RCC 7860 (cell line): ENCODE results near the gene MTIF3.

ENCODE experiments used
- DNase-seq: peaks from one replicate; pipeline ENCODE4 v3.0.0-alpha.2; 2015; ENCODE audit warnings: low spot score
- FAIRE-seq: peaks from 2 replicates; lab custom pipeline; 2012; peaks lifted over from hg19 to GRCh38; lab: Jason Lieb, UNC

Gene MTIF3

DNA sequence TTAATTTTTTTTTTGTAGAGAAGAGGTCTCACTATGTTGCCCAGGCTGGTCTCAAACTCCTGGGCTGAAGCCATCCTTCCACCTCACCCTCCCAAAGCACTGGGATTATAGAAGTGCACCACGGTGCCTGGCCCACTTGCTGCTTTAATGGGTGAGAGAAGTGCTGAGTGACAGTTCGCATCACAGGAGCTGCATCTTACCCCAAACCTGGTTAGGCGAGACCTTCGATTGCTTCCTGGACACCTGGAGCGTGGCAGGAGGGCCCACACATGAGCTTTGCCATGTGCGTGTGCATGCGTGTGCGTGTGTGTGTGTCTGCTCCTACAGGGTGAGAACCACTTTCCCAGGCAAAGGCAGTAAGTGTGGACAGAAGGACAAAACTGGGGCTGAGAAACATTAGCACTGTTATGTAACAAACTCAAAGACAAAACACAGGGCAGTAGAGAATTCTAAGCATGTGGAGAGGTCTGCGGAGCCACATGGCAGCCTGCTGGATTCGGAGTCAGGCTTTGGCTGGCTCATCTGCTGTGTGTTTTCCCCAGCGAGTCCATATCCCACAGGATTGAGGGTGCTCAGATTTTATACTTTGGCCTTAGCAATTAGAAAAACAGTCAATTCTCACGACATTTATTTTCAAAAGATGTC, 11.7 kb upstream of the MTIF3 start:
- no peak for FAIRE-seq
- DNase-seq = no peak

GRCh38 chr13:27455331-27455855, 5.0 kb upstream of the MTIF3 start:
- no peak for FAIRE-seq
- no peak for DNase-seq

- peak; percentile 61 for DNase-seq
- FAIRE-seq = no peak
Observed at GRCh38 chr13:27450921-27451471, 632 bp upstream of the MTIF3 start.

DNA sequence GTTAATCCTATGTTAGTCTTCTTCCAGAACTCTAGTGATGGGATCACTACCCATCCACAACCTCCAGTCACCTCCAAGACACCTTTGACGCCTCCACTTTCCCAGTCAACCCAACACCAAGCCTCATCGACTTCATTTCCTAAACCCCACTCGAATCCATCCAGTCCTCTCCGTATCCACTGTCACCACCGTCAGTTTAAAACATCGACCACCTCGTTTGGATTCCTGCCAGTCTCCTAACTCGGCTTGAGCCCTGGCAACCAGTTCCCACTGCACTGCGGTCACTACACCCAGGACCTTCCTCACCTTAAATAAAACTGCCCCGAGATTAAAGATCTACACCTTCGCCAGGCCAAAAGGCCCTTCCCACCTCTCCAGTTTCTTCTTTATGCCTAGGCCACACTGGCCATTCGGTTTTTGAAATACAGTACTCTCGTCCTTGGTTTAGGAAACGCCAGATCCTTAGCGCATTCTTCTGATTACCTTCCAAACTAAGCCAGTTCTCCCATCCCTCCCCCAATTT, 1.2 kb downstream of the MTIF3 start:
- no peak for FAIRE-seq
- DNase-seq = no peak

GRCh38 chr13:27448308-27448707, 2.1 kb downstream of the MTIF3 start:
- FAIRE-seq (no peak), DNase-seq (no peak)

DNA sequence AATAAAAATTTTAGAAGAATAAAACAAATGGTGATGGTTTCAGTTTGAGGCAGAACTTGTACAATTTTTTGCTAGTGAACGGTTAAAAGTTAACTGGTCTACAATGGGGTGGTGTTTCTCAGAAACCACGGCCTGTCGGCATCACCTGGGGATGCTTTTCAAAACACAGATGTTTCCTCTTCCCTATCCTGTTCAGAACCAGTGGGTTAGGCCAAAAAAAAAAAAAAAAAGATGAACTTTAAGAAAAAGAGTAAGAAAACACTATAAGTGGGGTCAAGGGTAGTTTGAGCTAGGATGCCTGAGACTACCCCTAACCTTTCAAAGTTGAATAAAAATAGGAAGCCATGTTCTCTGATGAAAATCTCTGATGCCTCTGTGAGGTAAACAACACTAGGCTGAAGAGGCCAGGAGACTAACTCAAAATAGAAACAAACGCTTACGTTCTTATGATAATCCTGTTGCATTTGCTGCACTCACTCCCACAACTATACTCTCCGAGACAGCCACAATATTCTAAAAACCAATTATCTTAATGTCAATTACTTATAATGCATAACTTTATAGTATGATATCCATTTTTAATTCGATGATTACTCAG, 3.3 kb downstream of the MTIF3 start:
- FAIRE-seq (no peak), DNase-seq (no peak)

GRCh38 chr13:27442797-27443196, 7.6 kb downstream of the MTIF3 start:
- FAIRE-seq = no peak
- DNase-seq = no peak

DNA sequence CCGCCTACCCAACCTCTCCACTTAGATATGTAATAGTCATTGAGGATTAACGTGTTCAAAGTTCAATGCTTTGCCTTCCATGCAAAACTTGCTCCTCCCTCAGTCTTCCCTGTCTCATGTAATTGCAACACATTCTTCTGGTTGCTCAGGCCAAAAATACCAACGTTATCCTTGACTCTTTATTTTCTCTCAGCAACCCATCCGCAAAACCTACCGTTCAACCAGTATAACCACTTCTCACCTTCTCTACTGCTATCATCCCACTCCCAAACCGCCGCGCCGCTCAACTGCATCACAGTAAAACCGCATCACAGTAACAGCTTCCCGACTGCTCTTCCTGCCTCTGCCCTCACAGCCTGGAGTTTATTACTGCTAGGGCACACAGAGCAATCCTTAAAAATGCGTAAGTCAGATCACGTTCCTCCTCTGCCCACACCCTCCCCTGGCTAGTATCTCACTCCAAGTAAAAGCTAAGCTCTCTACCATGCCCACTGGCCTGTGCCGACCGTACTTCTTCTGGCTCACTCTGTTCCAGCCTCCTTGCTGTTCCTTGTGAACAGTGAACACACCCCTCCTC, 8.2 kb downstream of the MTIF3 start:
- DNase-seq (no peak), FAIRE-seq (no peak)

- no peak for DNase-seq
- no peak for FAIRE-seq
Observed at GRCh38 chr13:27440408-27440807, 10.0 kb downstream of the MTIF3 start.

DNA sequence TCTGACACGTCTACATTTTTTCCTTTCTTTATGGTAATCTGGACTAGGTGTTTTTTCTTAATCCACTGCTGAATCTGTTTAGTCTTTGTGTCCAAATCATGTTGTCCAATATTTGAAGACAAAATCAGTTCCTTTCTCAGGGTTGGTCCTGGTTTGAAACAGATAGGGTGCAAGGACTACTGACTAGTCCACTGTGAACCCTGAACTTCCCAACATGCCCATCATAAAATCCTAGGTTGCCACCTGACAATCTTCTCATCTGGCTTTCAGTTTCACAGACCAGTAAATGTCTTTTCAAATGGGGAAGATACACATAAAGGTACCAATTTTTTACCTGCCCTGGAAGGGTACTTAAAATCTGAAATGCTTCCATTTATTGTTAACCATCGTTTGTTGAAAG, 13.2 kb downstream of the MTIF3 start:
- DNase-seq (no peak), FAIRE-seq (no peak)

DNA sequence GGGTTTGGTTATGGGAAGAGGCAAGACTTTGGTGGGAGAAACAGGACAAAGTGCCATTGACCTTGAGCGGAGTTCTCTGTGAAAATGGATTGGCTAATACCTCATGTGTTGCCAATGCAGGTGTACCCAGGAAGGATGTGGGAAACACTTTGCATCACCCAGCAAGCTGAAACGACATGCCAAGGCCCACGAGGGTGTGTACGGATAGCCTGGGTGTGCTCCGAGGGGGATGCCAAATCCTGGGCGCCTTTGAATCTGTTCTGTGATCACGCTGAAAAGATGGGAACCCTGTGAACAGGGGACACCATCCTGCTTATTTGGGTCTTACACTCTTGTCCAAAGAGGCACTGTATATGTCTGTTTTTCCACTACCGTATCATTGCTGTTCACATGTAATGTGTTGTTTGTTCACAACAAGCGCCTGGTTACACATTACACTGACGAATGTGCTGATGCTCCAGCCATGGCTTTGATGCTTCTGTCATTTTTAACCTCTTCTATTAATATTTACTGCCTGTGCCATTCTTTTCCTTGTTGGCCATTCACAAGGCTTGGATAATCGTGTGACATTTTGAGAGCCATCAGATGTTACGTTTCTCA, 17.7 kb downstream of the MTIF3 start:
- FAIRE-seq = no peak
- DNase-seq = no peak

DNA sequence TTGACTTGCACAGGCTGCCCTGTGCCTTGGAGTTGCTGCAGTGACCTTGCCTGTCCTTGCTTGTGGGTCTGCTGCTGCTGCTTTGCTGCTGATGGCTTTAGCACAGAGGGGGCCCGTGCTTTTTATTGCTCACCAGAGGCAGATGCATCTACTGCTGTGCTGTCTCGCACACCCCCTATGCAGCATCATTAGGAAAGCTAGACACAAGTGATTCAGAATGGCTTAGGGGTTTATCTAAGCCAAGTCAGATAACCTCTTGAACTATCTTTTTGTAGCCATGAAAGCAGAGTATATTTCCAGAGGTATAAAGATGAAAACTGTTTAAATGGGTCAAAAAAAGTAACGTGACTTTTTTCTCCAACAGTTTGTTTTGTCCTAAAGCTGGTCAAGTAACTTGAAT, 18.2 kb downstream of the MTIF3 start:
- DNase-seq (no peak), FAIRE-seq (no peak)

DNA sequence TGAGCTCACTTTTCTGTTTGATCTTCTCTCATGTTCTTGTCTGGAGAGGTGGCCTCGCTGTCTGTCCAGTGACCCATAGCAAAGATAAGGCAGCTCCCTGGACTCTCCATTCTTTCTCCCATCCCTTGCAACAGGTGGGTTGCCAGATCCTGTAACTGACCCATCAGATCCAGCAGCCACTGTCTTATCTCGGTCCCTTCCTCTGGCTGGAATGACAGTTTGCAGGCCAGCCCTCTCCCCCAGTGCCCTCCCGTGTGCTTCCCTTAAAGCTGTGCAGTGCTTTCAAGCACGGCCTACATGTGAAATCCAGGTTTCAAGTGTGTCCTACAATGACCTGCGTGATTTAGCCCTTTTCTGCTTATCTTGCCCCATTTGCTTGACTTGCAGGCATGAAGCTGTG, 22.2 kb downstream of the MTIF3 start:
- FAIRE-seq = no peak

GRCh38 chr13:27427641-27428040, 22.7 kb downstream of the MTIF3 start:
- no peak for FAIRE-seq
- no peak for DNase-seq

More for the DNA sequence above, 22.2 kb downstream of the MTIF3 start:
- DNase-seq = no peak

DNA sequence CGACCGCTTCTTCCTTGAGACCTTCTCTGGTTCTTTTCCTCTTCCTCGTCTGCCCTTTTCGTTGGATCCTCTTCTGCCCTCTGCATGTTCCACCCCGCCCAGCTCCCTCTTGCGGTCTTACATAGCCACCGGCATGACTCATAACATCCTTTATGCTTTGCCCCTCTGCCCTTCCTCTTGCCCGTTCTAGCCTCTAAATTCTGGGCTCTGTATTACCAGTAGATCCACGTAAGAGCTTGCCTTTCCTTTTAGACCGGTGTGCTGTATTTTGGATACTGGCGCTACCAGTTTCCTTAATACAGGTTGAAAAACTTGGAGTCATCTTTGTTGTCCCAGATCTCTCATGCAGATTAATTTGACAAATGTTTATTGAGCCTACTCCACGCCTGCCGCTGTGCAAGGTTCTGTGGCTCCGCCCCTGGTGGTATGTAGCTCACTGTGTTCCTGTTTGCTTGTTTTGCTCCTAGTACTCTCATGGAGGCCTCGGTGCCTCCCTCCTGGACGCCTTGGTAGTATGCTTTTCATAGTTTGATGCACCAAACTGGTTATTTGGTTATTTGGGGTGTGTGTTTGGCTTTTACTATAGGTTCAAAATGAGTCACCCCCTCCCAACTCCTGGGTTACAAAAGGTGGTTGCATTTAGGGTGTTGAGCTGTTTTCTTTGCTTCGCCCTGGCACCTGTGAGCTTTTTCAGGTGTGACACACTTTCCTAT, 24.3 kb downstream of the MTIF3 start:
- FAIRE-seq (peak; percentile 73), DNase-seq (peak; percentile 69)

GRCh38 chr13:27425158-27425917, 25.0 kb downstream of the MTIF3 start:
- DNase-seq (peak; percentile 8), FAIRE-seq (no peak)

DNA sequence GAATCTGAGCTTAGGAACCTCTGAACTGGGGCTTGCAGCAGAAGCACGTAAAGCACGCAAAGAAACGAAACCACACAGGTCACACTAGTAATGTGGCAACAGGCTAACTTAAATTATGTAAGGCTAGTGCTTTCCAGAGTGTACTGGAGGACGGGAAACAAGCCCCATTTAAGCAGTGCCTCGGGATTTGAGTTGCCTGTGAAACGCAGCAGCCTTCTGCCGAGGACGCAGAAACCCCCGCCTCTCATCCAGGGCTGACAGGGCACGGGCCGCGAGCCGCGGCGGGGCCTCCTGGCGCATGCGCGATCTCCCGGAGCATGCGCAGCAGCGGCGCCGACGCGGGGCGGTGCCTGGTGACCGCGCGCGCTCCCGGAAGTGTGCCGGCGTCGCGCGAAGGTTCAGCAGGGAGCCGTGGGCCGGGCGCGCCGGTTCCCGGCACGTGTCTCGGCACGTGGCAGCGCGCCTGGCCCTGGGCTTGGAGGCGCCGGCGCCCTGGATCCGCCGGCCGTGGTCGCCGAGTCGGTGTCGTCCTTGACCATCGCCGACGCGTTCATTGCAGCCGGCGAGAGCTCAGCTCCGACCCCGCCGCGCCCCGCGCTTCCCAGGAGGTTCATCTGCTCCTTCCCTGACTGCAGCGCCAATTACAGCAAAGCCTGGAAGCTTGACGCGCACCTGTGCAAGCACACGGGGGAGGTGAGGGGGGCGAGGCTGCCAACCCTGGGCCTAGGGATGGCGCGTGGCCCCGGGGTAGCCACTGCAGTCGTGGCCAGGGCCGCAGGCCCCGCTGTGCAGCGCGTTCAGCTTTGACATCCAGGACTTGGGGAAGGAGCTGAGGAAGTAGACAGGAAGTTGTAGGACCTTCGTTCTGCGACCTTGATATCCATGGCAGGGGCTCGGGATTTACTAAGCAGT, 25.9 kb downstream of the MTIF3 start, which contains the start of gene GTF3A:
Gene GTF3A, plus strand, starts transcription at position 374 of the 912 bp plus-strand sequence.
- no peak for FAIRE-seq
- DNase-seq = peak; percentile 58

DNA sequence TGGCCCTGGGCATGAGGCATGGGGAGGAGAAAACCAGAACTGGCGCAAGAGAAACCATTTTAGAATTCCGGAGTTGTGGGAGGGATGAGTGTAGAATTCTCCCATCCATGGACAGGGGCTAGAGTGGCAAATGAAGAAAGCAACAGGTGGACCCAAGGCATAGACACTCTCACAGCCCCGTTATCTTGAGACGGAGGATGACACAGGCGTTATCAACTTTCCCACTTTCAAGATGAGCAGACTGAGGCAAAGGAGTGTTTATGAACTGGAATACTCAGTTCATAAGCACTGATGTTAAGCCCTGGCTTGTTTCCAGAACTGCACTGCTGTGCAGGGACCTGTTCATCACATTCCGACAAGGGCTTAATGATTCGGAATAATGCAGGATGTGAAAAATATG, 27.0 kb downstream of the MTIF3 start:
- FAIRE-seq (no peak), DNase-seq (no peak)
